Calu3 (cell line): ENCODE data around the gene CHRM1. TPM values are rescaled to one million over a fixed set of nuclear protein-coding genes. Genes with fewer than 3 reads are reported as not detected.

ENCODE experiments used
- BruUV-seq: library from RNA; stranded (reverse); fragments of 400-500 nt; replicated peaks from 2 replicates; lab custom pipeline; 2021; lab: Mats Ljungman, UMichigan
- CTCF ChIA-PET: fragments of 300-600 bp; sonication (Branson Sonifier 250); formaldehyde crosslinking; loops from one replicate; lab custom pipeline; 2022; ENCODE audit warnings: antibody characterized with exemption; lab: Charles Lee
- DNase-seq: peaks from one replicate; pipeline ENCODE4 v3.0.0; 2022
- H3K27ac Mint-ChIP-seq: one replicate; pipeline ENCODE4 v1.8.0; 2022; ENCODE audit warnings: mixed read lengths; ENCODE audit not compliant: unreplicated experiment
- H3K27me3 Mint-ChIP-seq: one replicate; pipeline ENCODE4 v1.8.0; 2022; ENCODE audit warnings: mixed read lengths; ENCODE audit not compliant: unreplicated experiment
- H3K36me3 Mint-ChIP-seq: one replicate; pipeline ENCODE4 v1.8.0; 2022; ENCODE audit warnings: mild to moderate bottlenecking, moderate library complexity, mixed read lengths; ENCODE audit not compliant: insufficient read depth, unreplicated experiment
- H3K4me1 Mint-ChIP-seq: one replicate; pipeline ENCODE4 v1.8.0; 2022; ENCODE audit warnings: mild to moderate bottlenecking, low read depth, mixed read lengths; ENCODE audit not compliant: unreplicated experiment
- H3K4me3 Mint-ChIP-seq: one replicate; pipeline ENCODE4 v1.8.0; 2022; ENCODE audit warnings: mild to moderate bottlenecking, low read depth, moderate library complexity, mixed read lengths; ENCODE audit not compliant: unreplicated experiment
- H3K9me3 Mint-ChIP-seq: one replicate; pipeline ENCODE4 v1.8.0; 2022; ENCODE audit warnings: low read depth, mixed read lengths; ENCODE audit not compliant: unreplicated experiment
- CTCF ChIP-seq: fragments of 200-600 bp; IDR thresholded peaks from one replicate; pipeline ENCODE4 v1.8.0; 2022; ENCODE audit warnings: antibody characterized with exemption; ENCODE audit not compliant: unreplicated experiment
- intact Hi-C: fragments of 100-400 bp; cut with micrococcal nuclease; formaldehyde crosslinking; loops from one replicate; pipeline ENCODE4 v1.10.0; 2022; ENCODE audit not compliant: unreplicated experiment
- total RNA-seq: library from RNA; stranded (reverse); gene quantifications from 2 replicates; pipeline ENCODE4 v1.2.3, GENCODE V29; 2022

Gene CHRM1
- total RNA-seq, 1 experiment from 2014 or later = not detected

GRCh38 chr11:62905927-62906531 is 15.1 kb downstream of the CHRM1 start:
- Mint-ChIP-seq H3K4me3 (no peak overlapping the region), H3K4me1 (peaks cover 12% of the 10 kb centered on the region), H3K27ac (no peak overlapping the region), H3K27me3 (peaks cover 55% of the 10 kb centered on the region), H3K9me3 (no peaks in the 10 kb centered on the region), H3K36me3 (no peaks in the 10 kb centered on the region)
- CTCF ChIA-PET = interaction anchor here (0.6 to 3.6 kb wide), 8 partner anchors 41 to 602 kb away, joined by 3 to 35 read pairs (median 4); no protein-coding TSS in a partner anchor
- TF ChIP-seq CTCF = peak; percentile 93
- intact Hi-C loops = loop anchor here (1.0 to 5.0 kb wide), 2 partner anchors 118 to 306 kb away; no protein-coding TSS in a partner anchor
- no TSS peak for BruUV-seq
- peak; percentile 84 for DNase-seq

- no peaks in the 10 kb centered on the region for H3K36me3 Mint-ChIP-seq
- intact Hi-C loops = loop anchor here (5.0 kb wide), 1 partner anchor 307 kb away; no protein-coding TSS in a partner anchor
- H3K27ac Mint-ChIP-seq = no peak overlapping the region
- peaks cover 58% of the 10 kb centered on the region for H3K27me3 Mint-ChIP-seq
- H3K4me1 Mint-ChIP-seq = peaks cover 12% of the 10 kb centered on the region
- H3K4me3 Mint-ChIP-seq = no peak overlapping the region
- no peak for DNase-seq
- no TSS peak for BruUV-seq
- H3K9me3 Mint-ChIP-seq = no peaks in the 10 kb centered on the region
- TF ChIP-seq CTCF = no peak
- CTCF ChIA-PET = interaction anchor here (0.6 to 3.6 kb wide), 7 partner anchors 42 to 602 kb away, joined by 3 to 35 read pairs (median 3); no protein-coding TSS in a partner anchor
Observed at GRCh38 chr11:62905296-62905695, 15.9 kb downstream of the CHRM1 start.

GRCh38 chr11:62902932-62903331 is 18.2 kb downstream of the CHRM1 start:
- Mint-ChIP-seq H3K4me1 (peaks cover 12% of the 10 kb centered on the region), H3K27me3 (peaks cover 74% of the 10 kb centered on the region), H3K27ac (no peak overlapping the region), H3K9me3 (peaks cover 3% of the 10 kb centered on the region), H3K36me3 (no peaks in the 10 kb centered on the region), H3K4me3 (no peak overlapping the region)
- CTCF ChIA-PET = interaction anchor here (0.7 to 1.1 kb wide), 3 partner anchors 119 to 988 kb away, joined by 3 to 6 read pairs (median 4); no protein-coding TSS in a partner anchor
- TF ChIP-seq CTCF = no peak
- DNase-seq = no peak
- intact Hi-C loops = no loop called here
- BruUV-seq = no TSS peak

GRCh38 chr11:62898027-62898426 is 23.1 kb downstream of the CHRM1 start:
- H3K9me3 Mint-ChIP-seq = peaks cover 3% of the 10 kb centered on the region
- H3K4me1 Mint-ChIP-seq = no peaks in the 10 kb centered on the region
- intact Hi-C loops = no loop called here
- H3K4me3 Mint-ChIP-seq = no peak overlapping the region
- peaks cover 77% of the 10 kb centered on the region for H3K27me3 Mint-ChIP-seq
- no peak for DNase-seq
- BruUV-seq = no TSS peak
- TF ChIP-seq CTCF = no peak
- no peak overlapping the region for H3K27ac Mint-ChIP-seq
- CTCF ChIA-PET = interaction anchor here (1.1 kb wide), 1 partner anchor 11 kb away, joined by 3 read pairs; no protein-coding TSS in a partner anchor
- H3K36me3 Mint-ChIP-seq = no peaks in the 10 kb centered on the region
